NCI-H524 treated with DMSO at 0.1 percent for 48 hours (cell line): Measurements from ENCODE around the gene HDAC1.
"Not testable (repeated sequence)": the region's sequence is repeated elsewhere in the genome, so short reads cannot be mapped to it uniquely, and the experiment has no call there.

Source experiments
- DNase-seq: peaks from one replicate; lab custom pipeline; 2025; lab: John Stamatoyannopoulos, UW

The HDAC1 gene

GRCh38 chr1:32274646-32275340 lies 17.1 kb upstream of the HDAC1 start:
- DNase-seq = no peak

GRCh38 chr1:32275424-32275823 lies 16.5 kb upstream of the HDAC1 start:
- no peak for DNase-seq

DNA sequence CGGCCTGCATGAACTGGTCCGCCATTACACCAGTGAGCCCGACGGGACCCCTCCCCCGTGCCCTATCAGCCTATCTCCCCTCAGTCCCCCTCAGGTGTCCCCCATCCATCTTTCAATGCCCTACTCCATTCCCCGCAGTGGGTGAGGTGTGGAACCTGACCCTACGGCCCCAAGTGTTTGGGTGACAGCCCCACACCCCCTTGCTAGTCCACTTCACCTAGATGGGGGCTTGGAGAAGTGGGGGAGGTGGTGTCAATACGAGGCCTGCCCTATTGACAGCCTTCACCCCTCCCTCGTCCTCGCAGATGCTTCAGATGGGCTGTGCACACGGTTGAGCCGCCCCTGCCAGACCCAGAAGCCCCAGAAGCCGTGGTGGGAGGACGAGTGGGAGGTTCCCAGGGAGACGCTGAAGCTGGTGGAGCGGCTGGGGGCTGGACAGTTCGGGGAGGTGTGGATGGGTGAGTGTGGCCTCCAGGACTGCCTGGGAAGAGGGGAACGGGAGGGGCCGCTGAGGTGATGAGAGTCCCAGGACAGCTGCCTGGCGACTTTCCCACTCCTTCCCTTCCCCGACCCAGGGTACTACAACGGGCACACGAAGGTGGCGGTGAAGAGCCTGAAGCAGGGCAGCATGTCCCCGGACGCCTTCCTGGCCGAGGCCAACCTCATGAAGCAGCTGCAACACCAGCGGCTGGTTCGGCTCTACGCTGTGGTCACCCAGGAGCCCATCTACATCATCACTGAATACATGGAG lies 15.7 kb upstream of the HDAC1 start:
- DNase-seq = no peak

DNA sequence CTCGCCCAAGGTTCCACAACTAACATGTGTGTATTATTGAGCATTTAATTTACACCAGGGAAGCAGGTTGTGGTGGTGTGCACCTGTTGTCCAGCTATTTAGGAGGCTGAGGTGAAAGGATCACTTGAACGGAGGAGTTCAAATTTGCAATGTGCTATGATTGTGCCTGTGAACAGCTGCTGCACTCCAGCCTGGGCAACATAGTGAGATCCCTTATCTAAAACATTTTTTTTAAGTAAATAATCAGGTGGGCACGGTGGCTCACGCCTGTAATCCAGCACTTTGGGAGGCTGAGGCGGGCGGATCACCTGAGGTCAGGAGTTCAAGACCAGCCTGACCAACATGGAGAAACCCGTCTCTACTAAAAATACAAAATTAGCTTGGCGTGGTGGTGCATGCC lies 7.1 kb upstream of the HDAC1 start:
- not testable (repeated sequence) for DNase-seq

DNA sequence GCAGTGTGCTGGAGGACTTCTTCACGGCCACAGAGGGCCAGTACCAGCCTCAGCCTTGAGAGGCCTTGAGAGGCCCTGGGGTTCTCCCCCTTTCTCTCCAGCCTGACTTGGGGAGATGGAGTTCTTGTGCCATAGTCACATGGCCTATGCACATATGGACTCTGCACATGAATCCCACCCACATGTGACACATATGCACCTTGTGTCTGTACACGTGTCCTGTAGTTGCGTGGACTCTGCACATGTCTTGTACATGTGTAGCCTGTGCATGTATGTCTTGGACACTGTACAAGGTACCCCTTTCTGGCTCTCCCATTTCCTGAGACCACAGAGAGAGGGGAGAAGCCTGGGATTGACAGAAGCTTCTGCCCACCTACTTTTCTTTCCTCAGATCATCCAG lies 6.2 kb upstream of the HDAC1 start:
- no peak for DNase-seq

DNA sequence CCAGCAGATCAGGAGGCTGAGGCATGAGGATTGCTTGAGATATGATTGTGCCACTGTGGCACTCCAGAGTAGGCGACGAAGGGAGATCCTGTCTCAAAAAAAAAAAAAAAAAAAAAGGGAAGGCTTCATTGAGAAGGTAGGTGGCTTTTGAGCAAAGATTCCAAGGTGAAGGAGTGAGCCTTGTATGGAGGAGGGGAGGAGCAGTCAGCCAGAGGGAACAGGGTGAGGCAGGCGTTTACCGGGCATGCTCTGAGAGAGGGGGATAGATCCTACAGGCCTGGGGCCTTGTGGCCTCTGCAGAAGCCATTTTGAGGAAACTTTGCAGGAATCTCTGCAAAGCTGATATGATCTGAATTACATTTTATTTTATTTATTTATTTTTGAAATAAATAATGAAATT lies 5.1 kb upstream of the HDAC1 start:
- DNase-seq = no peak

GRCh38 chr1:32289256-32289655 lies 2.6 kb upstream of the HDAC1 start:
- no peak for DNase-seq

GRCh38 chr1:32291145-32291707 lies 657 bp upstream of the HDAC1 start:
- DNase-seq = no peak

- not testable (repeated sequence) for DNase-seq
These were observed 6.3 kb downstream of the HDAC1 start for GRCh38 chr1:32298211-32298610.

DNA sequence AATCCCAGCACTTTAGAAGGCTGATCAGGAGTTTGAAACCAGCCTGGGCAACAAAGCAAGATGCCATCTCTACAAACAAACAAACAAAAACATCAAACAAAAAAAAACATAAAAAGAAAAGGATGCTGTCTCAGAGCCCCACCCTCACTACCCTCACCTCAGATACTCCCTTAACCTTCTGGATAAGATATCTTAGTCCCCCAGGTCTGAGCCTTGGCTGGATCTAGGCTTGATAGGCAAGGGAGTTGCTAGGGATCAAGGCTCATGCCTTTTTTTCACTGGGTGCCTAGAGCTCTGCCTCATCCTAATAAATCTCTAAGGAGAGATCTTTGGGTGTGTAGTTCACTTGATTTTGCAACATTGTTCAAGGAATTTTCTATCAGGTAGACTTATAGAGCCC lies 7.4 kb downstream of the HDAC1 start:
- DNase-seq = no peak

- no peak for DNase-seq
These were observed 11.5 kb downstream of the HDAC1 start for GRCh38 chr1:32303358-32303757.

DNA sequence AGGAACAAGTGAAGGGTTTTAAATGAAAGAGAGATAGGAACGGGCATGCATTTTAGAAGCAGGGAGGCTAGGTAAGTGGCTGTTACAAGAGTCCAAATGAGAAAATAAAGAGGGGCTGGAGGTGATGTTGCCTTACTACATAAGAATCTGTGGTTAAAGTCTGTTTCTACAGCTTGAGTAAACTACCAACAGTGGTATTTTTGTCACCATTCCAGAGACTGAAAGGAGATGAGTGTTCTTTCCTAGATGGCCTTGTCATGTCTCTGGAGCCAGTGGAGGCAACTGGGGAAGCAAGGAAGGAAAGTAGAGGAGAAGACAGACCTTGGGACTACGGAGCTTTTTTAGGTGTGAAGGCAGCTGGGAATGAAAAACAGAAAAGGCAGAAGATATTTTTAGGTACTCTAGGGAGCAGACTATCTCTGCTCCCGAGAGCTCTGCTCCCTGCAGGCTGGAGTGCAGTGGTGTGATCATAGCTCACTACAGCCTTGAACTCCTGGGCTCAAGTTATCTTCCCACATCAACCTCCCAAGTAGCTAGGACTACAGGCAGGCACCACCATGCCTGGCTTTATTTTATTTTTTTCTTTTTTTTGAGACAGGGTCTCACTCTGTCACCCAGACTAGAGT lies 12.2 kb downstream of the HDAC1 start:
- DNase-seq = no peak

GRCh38 chr1:32305310-32305709 lies 13.4 kb downstream of the HDAC1 start:
- DNase-seq = no peak

GRCh38 chr1:32307324-32307723 lies 15.4 kb downstream of the HDAC1 start:
- DNase-seq = no peak

DNA sequence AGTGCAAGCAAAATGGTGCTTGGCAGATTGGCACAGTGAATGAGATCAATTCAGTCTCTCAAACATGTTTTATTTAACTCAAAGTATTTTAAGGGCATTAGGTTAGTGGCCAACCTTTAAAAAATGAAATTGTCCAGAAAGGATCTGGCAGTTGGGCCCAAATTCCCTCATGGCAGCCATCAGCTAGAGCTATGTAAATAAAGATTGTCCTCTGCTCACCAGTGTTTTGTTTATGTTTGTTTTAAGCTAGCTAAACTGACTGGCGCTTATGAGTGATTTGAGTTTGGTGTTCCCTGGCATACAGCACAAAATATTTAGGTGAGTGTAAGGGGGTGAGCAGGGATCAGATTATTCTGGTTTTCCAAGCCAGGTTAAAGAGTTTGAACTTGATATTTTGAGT lies 18.1 kb downstream of the HDAC1 start:
- no peak for DNase-seq

GRCh38 chr1:32311709-32312393 lies 20.0 kb downstream of the HDAC1 start:
- DNase-seq = no peak

GRCh38 chr1:32316903-32317277 lies 25.0 kb downstream of the HDAC1 start:
- DNase-seq = no peak

- DNase-seq = no peak
These were observed 26.4 kb downstream of the HDAC1 start for GRCh38 chr1:32318127-32318869.

DNA sequence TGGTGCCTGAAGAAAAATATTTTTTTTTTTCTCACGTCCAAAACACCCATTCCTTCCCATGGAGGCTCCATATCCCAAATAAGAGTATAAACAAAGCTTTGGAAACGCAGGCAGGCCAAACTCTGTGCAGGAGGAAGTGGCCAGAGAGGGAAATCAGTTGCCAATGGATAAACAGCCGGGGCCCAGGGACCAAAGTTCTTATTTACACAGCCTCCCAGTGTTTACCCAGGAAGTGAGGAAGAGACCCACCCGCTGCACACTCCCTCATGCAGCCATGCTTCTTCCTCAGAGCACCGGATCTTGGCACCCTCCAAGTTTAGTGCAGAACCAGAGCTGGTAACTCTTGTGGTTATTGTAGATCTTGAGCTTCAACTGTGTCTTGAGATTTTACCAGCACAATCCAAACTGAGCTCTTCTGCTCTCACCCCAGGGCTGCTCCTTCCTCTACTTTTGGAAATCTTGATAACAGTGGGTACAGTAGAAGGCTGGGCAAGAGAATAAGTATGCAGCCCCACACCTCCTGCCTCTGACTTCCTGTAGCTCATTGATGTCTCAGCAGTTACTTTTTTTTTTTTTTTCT lies 29.9 kb downstream of the HDAC1 start:
- DNase-seq = no peak

GRCh38 chr1:32327204-32327603 lies 35.3 kb downstream of the HDAC1 start:
- DNase-seq = no peak

- DNase-seq = no peak
These were observed 38.1 kb downstream of the HDAC1 start for GRCh38 chr1:32329931-32330466.
